Skeletal muscle cell (primary cell): ENCODE measurements around the gene MGP.

Experiments used
- DNase-seq: peaks from one replicate; pipeline ENCODE4 v3.0.0-alpha.2; 2010; ENCODE audit warnings: low read depth
- H3K4me3 ChIP-seq: 2 replicates; pipeline ENCODE4 v1.5.1; 2011; ENCODE audit warnings: low read depth, mild to moderate bottlenecking, control low read depth, low read length, moderate library complexity

The MGP gene

GRCh38 chr12:14871886-14872285 is 13.8 kb downstream of the MGP start:
- DNase-seq: no peak
- no peak overlapping the region for H3K4me3 ChIP-seq

GRCh38 chr12:14871247-14871646 is 14.4 kb downstream of the MGP start:
- DNase-seq: no peak
- no peak overlapping the region for H3K4me3 ChIP-seq

DNA sequence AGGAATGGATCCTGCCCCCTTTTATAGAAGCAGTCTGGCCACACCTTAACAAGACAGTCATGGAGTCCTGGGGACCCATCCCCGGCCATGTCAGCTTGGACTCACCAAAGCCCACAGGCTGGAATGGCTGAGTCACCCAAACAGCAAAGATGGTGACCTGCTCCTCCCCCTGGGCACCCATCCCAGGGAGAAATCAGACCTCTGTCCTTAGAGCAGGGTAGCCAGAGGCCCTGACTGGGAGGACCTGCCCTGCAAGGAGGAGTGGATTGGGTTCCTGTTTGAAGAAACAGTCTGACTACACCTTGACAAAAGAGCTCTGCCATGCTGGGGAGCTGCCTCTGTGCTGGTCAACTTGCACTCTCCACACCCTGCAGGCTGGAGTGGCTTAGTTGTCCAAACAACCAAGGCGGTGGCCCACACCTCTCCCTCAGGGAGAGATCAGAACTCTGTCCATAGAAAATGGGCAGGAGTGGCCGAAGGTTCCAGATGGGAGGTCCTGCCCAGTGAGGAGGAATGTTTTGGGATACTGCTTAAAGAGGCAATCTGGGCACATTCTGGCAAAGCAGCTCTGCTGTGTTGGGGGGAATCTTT is 16.6 kb downstream of the MGP start:
- no peak for DNase-seq
- H3K4me3 ChIP-seq: no peak overlapping the region

GRCh38 chr12:14860490-14860889 is 25.2 kb downstream of the MGP start:
- H3K4me3 ChIP-seq: no peak overlapping the region

GRCh38 chr12:14858513-14858912 is 27.1 kb downstream of the MGP start:
- DNase-seq: no peak
- no peak overlapping the region for H3K4me3 ChIP-seq

More at GRCh38 chr12:14860490-14860889, 25.2 kb downstream of the MGP start:
- no peak for DNase-seq

DNA sequence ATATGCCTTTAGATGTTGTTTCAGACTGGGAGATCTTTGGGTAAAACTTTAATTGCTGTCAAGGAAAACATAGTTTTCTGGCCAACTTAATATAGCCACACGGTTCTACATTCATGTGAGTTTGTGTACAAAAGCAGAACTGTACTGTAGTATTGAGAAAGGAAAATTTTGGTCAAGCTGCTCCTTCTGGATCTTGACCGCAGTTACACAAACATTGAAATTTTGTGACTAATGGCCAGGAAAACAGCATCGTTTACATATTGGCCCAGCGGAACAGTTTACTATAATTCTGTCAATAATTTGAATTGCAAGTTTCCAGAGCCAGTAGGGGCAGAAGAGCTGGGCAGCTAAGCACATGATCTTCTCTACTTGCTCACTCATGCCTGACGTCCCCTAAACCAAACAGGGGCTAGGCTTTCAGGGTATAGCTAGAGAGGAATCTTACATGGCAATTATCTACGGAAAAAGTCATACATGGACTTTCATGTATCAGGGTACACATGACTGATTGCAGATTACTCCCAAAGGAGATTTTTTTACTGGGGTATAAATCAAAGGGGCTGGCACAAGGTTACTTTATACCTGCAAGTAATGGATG is 31.0 kb downstream of the MGP start:
- DNase-seq: no peak
- H3K4me3 ChIP-seq: no peak overlapping the region

- H3K4me3 ChIP-seq: no peak overlapping the region
- no peak for DNase-seq
Measured at GRCh38 chr12:14853961-14854360, 31.7 kb downstream of the MGP start.

DNA sequence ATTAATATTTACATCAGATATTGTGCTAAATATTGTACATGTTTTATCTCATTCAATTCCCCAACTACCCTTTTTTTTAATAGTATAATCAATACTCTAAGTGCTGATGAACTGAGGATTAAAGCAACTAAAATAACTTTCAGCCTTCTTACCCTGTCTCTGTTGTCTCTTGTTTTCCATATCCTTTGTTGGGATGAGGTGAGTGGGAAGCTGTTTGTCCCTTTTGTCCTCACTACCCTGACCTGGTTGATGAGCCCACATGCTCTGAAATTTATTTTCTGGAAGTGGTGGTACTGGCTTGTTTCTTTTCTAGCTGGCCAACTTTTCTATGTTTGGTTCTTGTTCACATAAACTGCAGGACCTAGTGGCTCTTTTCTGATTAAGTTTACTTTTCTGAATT is 32.8 kb downstream of the MGP start:
- no peak for DNase-seq
- H3K4me3 ChIP-seq: no peak overlapping the region

DNA sequence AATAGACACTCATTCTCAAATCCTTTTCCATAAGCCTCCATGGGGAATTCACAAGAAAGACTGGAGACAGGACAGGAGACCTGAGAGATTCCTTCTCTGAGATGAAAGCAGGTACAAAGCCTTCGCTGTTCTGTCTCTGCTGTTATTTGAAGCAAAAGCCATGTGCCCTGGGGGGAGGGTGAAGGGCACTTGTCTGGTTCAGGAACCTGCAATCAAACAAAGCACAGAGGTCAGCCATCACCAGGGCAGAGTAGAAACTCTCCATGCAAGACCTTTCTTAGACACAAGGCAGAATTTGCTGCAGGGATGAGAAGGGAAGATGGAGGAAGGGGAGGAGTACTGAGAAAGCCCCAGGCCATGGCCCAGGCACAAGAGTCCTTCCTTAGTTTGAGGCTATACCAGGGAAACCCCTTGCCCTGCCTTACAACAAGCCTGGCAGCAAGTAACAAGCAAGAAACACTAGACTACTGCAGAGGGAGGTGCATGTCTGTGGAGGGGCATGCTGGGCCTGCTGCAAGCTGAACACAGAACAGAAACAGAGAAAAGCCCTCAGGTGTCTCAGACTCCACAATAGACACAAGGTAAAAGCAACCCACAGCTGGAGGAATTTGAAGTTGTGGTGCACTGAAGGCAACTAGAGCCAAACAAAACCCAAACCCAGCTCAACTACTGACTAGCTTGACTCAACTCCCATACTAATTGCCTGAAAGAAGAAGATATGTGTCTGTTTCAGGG is 34.6 kb downstream of the MGP start:
- H3K4me3 ChIP-seq: no peak overlapping the region
- no peak for DNase-seq

DNA sequence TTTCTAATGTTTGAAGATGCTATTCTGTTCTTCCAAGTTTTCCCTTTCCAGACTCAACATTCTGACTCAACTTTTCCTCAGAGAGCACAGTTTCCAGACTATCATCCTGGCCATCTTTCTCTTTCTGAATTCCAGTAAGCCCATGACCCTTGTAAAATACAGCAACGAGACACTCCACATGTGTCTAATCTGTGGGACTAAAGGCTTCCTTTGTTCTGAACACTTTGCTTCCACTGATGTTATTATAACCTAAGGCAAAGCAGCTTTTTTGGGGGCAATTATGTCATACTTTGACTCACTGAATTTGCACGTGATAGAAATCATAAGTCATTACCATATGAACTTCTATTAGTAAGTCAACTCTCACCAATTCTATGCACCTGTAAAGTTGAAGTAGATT is 36.0 kb downstream of the MGP start:
- DNase-seq: no peak
- no peak overlapping the region for H3K4me3 ChIP-seq

GRCh38 chr12:14846876-14847580 is 38.6 kb downstream of the MGP start:
- no peak for DNase-seq

DNA sequence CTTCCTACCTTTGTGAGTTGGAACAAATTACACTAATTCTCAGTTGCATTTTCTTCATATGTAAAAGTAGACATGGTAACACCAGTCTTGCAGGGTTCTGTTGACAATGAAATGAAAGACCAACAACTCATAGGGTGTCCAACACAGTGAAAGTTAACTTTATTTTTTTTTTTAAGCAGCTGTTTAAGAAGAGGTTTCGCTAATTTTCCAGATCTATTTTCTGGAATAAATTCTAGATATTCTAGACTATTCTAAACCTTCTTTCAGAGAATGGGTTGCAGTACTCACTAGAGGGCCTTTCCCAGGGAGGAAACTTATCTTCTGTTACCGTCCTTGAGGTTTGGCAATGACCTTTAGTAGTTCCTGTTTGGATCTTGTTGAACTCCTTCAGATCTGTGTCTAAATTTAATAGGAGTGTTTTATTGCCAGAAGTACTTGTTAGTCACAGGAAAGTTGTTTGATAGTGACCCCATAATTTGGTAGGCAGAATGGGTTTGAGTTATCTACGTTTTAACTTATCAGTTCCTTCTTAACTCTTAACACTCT is 39.5 kb downstream of the MGP start:
- no peak overlapping the region for H3K4me3 ChIP-seq
- no peak for DNase-seq

More at GRCh38 chr12:14846876-14847580, 38.6 kb downstream of the MGP start:
- no peak overlapping the region for H3K4me3 ChIP-seq

GRCh38 chr12:14845350-14845750 is 40.3 kb downstream of the MGP start:
- no peak overlapping the region for H3K4me3 ChIP-seq
- DNase-seq: no peak

GRCh38 chr12:14844401-14844800 is 41.3 kb downstream of the MGP start:
- DNase-seq: no peak
- no peak overlapping the region for H3K4me3 ChIP-seq

- no peak for DNase-seq
- no peak within 1 kb of the TSS for H3K4me3 ChIP-seq
Measured at GRCh38 chr12:14843425-14843887, 42.2 kb downstream of the MGP start, which contains the start of gene ART4. ART4 (minus strand) TSS chr12:14843526; CDS start chr12:14843113, 413 bp downstream.

DNA sequence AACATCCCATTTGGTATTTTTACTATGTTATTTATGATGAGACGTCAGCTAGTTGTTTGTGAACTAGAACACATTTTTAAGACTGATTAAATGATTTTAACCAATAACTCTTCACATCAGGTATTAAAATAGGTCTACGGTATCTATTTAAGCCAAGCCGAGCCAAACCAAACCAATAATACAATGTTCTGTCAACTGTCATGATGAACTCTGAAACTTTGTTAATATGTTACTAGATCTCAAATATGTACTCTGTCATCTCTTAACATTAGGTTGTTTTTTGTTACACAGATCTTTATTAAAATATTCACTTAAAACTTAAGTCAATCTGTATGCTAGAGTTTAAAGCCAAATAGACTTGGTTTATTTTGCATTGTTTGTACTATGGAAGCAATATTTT is 43.3 kb downstream of the MGP start:
- H3K4me3 ChIP-seq: no peak overlapping the region
- no peak for DNase-seq

DNA sequence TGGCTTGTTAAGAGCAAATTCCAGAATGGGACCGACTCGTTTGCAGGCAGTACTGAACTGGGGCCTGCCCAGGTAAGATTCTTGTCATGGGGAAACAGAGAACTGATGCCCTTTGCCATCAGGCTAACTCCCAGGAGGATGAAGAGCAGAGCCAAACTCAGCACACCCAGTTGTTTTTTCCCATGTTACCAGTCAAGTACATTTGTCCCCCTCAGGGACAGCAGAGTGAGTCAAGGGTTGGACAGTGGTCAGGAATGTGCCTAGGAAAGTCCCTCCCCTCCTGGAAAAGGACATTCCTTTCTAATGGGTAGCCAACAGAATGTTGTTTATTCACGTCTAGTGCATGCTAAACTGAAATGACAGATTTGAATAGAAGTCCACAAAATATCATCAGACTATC is 43.9 kb downstream of the MGP start:
- no peak overlapping the region for H3K4me3 ChIP-seq
- DNase-seq: no peak

- no peak for DNase-seq
- no peak overlapping the region for H3K4me3 ChIP-seq
Measured at GRCh38 chr12:14840616-14841015, 45.0 kb downstream of the MGP start.

DNA sequence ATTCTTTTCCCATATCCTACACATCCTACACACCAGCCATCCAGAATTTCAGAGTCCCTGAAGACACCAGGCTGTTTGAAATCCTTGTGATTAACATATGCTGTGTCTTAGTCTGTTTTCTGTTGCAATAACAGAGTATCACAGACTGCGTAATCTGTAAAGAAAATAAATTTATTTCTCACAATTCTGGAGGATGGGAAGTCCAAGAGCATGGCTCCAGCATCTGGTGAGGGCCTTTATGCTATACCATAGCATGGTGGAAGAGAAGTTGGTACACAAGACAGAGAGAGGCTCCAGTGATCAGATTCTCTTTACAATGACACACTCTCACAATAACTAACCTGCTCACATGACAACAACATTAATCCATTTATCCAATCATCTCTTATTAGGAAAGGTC is 46.4 kb downstream of the MGP start:
- no peak overlapping the region for H3K4me3 ChIP-seq
- no peak for DNase-seq
